ENCODE results near the gene DDA1. TPM values are rescaled to one million over a fixed set of nuclear protein-coding genes. Genes with fewer than 3 reads are reported as not detected.
A peak's percentile ranks its signal among the peaks of the same experiment; 100 is the strongest.

DDA1 gene
- total RNA-seq, 4 donors from 2014 or later: 20.6 to 98.1 (median 22.0) TPM

DNA sequence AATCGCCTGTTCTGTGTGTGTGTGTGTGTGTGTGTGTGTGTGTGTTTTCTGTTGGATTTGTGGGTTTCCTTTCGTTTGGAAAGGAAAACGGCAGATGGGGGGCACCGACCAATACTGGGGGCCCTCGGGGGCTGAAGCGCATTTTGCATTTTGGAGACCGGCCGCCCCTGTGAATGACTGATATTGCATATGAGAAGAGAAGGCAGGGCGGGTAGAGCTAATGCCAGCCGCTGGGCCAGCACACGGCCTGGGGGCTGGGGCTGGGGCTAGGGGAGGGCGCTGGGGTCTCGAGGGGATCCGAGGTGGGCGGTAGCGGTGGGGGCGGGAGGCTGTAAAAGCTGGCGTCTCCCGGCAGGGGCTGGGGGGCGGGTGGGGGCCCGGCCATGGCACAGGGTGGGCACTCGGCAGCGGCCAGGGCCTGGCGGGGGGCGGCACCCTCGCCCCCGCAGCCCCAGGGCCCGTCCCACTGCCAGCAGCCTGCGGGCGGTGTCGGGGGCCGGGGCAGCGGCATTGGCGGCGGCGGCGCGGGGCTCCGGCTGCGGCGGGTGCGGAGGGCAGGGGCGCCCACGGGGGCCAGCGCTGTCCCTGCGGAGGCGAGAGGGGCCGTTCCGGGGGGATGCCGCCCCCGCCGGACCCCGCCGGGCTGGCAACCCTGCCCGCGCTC lies 14.1 kb downstream of the DDA1 start:
- Histone ChIP-seq H3K4me3 (no peak overlapping the region), H3K27me3 (no peaks in the 10 kb centered on the region), H3K4me1 (peaks cover 4 to 16% (median 11%) of the 10 kb centered on the region in 4 donors), H3K27ac (peak overlapping the region in 1 of 4 donors; percentile 21), H3K9me3 (no peaks in the 10 kb centered on the region), H3K36me3 (peaks cover 0 to 19% (median 8%) of the 10 kb centered on the region in 4 donors)
- in situ Hi-C loops (cut with MboI; ENCODE audit: low pct_ligation_motif_present in 1 of 4, low pct_unique_long_range_greater_than_20kb in 1 of 4, low sequenced_read_pairs in 3 of 4) (no loop called here), intact Hi-C loops (cut with DNase I; ENCODE audit: low total_unique reads) (no loop called here)
- 55% methylated on average over 13 of the region's 56 CpGs; no CpG with 5 or more reads in 1 of the 2 donors for WGBS, 2 donors (ENCODE audit: low coverage in 1 of 2)
- TF ChIP-seq POLR2A (IDR thresholded peaks at IDR 0.05) (no peak), EP300 (IDR thresholded peaks at IDR 0.05; ENCODE audit: low read depth) (no peak), POLR2AphosphoS5 (IDR thresholded peaks at IDR 0.05) (no peak)
- TF ChIP-seq, protein P1, sequence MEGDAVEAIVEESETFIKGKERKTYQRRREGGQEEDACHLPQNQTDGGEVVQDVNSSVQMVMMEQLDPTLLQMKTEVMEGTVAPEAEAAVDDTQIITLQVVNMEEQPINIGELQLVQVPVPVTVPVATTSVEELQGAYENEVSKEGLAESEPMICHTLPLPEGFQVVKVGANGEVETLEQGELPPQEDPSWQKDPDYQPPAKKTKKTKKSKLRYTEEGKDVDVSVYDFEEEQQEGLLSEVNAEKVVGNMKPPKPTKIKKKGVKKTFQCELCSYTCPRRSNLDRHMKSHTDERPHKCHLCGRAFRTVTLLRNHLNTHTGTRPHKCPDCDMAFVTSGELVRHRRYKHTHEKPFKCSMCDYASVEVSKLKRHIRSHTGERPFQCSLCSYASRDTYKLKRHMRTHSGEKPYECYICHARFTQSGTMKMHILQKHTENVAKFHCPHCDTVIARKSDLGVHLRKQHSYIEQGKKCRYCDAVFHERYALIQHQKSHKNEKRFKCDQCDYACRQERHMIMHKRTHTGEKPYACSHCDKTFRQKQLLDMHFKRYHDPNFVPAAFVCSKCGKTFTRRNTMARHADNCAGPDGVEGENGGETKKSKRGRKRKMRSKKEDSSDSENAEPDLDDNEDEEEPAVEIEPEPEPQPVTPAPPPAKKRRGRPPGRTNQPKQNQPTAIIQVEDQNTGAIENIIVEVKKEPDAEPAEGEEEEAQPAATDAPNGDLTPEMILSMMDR (IDR thresholded peaks at IDR 0.05): no peak
- DNase-seq: no peak

GRCh38 chr19:17323964-17324332 lies 14.6 kb downstream of the DDA1 start:
- no peak for DNase-seq

GRCh38 chr19:17324357-17325114 lies 15.2 kb downstream of the DDA1 start:
- H3K36me3 ChIP-seq: peaks cover 0 to 13% (median 5%) of the 10 kb centered on the region in 4 donors
- in situ Hi-C loops (cut with MboI; ENCODE audit: low pct_ligation_motif_present in 1 of 4, low pct_unique_long_range_greater_than_20kb in 1 of 4, low sequenced_read_pairs in 3 of 4): no loop called here
- DNase-seq: no peak
- intact Hi-C loops (cut with DNase I; ENCODE audit: low total_unique reads): no loop called here
- TF ChIP-seq, protein P1 (IDR thresholded peaks at IDR 0.05): no peak
- TF ChIP-seq POLR2A (IDR thresholded peaks at IDR 0.05) (no peak), EP300 (IDR thresholded peaks at IDR 0.05; ENCODE audit: low read depth) (no peak), POLR2AphosphoS5 (IDR thresholded peaks at IDR 0.05) (no peak)
- H3K9me3 ChIP-seq: no peaks in the 10 kb centered on the region
- no peak overlapping the region for H3K27ac ChIP-seq
- H3K4me1 ChIP-seq: peaks cover 13 to 27% (median 22%) of the 10 kb centered on the region in 4 donors
- 91% methylated on average over 27 of the region's 28 CpGs; no CpG with 5 or more reads in 1 of the 2 donors for WGBS, 2 donors (ENCODE audit: low coverage in 1 of 2)
- peaks cover 9% of the 10 kb centered on the region for H3K27me3 ChIP-seq
- no peak overlapping the region for H3K4me3 ChIP-seq

More at GRCh38 chr19:17323964-17324332, 14.6 kb downstream of the DDA1 start:
- H3K4me3 ChIP-seq: no peak overlapping the region
- no peak for TF ChIP-seq EP300 (IDR thresholded peaks at IDR 0.05; ENCODE audit: low read depth)
- no peak for TF ChIP-seq POLR2A (IDR thresholded peaks at IDR 0.05)
- TF ChIP-seq, protein P1 (IDR thresholded peaks at IDR 0.05): no peak
- no peak for TF ChIP-seq POLR2AphosphoS5 (IDR thresholded peaks at IDR 0.05)
- H3K27ac ChIP-seq: peak overlapping the region in 1 of 4 donors; percentile 21
- 40% methylated on average over 2 of the region's 7 CpGs; no CpG with 5 or more reads in 1 of the 2 donors for WGBS, 2 donors (ENCODE audit: low coverage in 1 of 2)
- peaks cover 3% of the 10 kb centered on the region for H3K27me3 ChIP-seq
- H3K9me3 ChIP-seq: no peaks in the 10 kb centered on the region
- intact Hi-C loops (cut with DNase I; ENCODE audit: low total_unique reads): no loop called here
- peaks cover 7 to 22% (median 16%) of the 10 kb centered on the region in 4 donors for H3K4me1 ChIP-seq
- H3K36me3 ChIP-seq: peaks cover 0 to 19% (median 8%) of the 10 kb centered on the region in 4 donors
- in situ Hi-C loops (cut with MboI; ENCODE audit: low pct_ligation_motif_present in 1 of 4, low pct_unique_long_range_greater_than_20kb in 1 of 4, low sequenced_read_pairs in 3 of 4): no loop called here

- intact Hi-C loops (cut with DNase I; ENCODE audit: low total_unique reads): no loop called here
- H3K27ac ChIP-seq: no peak overlapping the region
Measured at GRCh38 chr19:17325133-17325532, 15.8 kb downstream of the DDA1 start.

More at GRCh38 chr19:17325133-17325532, 15.8 kb downstream of the DDA1 start:
- H3K4me1 ChIP-seq: peaks cover 13 to 28% (median 22%) of the 10 kb centered on the region in 4 donors
- in situ Hi-C loops (cut with MboI; ENCODE audit: low pct_ligation_motif_present in 1 of 4, low pct_unique_long_range_greater_than_20kb in 1 of 4, low sequenced_read_pairs in 3 of 4): no loop called here
- DNase-seq: no peak
- TF ChIP-seq EP300 (IDR thresholded peaks at IDR 0.05; ENCODE audit: low read depth): no peak
- TF ChIP-seq, protein P1 (IDR thresholded peaks at IDR 0.05): no peak
- no peak for TF ChIP-seq POLR2A (IDR thresholded peaks at IDR 0.05)
- no peak for TF ChIP-seq POLR2AphosphoS5 (IDR thresholded peaks at IDR 0.05)
- peaks cover 15% of the 10 kb centered on the region for H3K27me3 ChIP-seq
- no peak overlapping the region for H3K4me3 ChIP-seq
- WGBS, 2 donors (ENCODE audit: low coverage in 1 of 2): 95% methylated on average over 4 of the region's 20 CpGs; no CpG with 5 or more reads in 1 of the 2 donors
- H3K9me3 ChIP-seq: no peaks in the 10 kb centered on the region
- peaks cover 0 to 7% (median 2%) of the 10 kb centered on the region in 4 donors for H3K36me3 ChIP-seq

Measured in transverse colon (tissue), 4 donors.